SK-N-SH (cell line): ENCODE results near the gene ELOA.

Source experiments
- CTCF ChIP-seq: fragments of 200-600 bp; sonication (generic); IDR thresholded peaks from 2 replicates; pipeline ENCODE4 v1.6.1; 2017; ENCODE audit warnings: antibody characterized with exemption, mild to moderate bottlenecking, moderate library complexity
- RAD21 ChIP-seq: IDR thresholded peaks from 2 replicates; pipeline ENCODE4 v1.6.1; 2012; ENCODE audit warnings: mild to moderate bottlenecking, low read length
- SMC3 ChIP-seq: IDR thresholded peaks from 2 replicates; pipeline ENCODE4 v1.6.1; 2012; ENCODE audit warnings: low read depth, low read length, improper control_type of control experiment

DNA sequence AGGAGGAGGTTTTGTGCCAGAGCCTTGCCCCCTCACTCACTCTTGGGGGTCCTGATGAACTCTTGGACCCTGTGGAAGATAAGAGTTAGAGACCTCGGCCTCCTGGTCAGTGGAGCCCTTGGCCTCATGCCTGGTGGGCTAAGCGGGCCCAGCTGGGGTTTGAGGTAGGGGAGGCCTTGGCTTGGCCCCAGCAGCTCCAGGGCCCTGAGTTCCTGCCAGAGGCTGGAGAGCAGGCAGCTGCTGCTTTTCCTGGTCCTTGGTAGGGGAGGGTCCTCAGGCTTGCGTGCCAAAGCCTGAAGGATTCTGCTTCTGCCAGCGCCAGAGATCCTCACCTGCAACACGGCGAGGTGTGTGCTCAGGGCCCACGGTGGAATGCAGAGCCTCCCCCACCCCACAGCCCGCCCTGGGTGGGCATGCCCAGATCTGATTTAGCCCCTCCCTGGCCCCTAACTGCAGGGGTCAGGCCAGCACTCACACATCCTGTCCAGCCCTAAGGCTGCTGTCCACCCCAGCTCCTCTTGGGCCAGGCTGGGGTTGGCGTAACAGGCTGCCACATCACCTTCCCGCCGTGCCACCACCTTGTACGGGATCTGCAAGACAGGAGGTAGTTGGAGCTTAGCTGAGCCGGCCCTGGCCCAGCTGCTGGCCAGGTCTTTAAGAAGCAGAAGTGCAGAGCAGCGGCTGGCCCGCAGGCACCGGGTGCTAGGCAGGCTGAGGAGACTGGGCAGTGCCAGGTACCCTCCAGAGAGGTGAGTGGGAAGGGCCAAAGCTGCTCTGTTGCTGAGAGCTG, 52.6 kb downstream of the ELOA start:
- TF ChIP-seq RAD21, result no peak
- no peak for TF ChIP-seq CTCF
- no peak for TF ChIP-seq SMC3
